Stimulated activated CD4-positive, alpha-beta T cell treated with anti-CD3 and anti-CD28 coated beads, Interleukin-2, amount 100 ng/mL, for 48 hours (primary cell): ENCODE results near the gene RAB11B.
"Not testable (repeated sequence)": the region's sequence is repeated elsewhere in the genome, so short reads cannot be mapped to it uniquely, and the experiment has no call there.

Experiments
- DNase-seq, 2 donors: peaks; one replicate each; pipeline ENCODE4 v3.0.0-alpha.2; 2020

Gene RAB11B

DNA sequence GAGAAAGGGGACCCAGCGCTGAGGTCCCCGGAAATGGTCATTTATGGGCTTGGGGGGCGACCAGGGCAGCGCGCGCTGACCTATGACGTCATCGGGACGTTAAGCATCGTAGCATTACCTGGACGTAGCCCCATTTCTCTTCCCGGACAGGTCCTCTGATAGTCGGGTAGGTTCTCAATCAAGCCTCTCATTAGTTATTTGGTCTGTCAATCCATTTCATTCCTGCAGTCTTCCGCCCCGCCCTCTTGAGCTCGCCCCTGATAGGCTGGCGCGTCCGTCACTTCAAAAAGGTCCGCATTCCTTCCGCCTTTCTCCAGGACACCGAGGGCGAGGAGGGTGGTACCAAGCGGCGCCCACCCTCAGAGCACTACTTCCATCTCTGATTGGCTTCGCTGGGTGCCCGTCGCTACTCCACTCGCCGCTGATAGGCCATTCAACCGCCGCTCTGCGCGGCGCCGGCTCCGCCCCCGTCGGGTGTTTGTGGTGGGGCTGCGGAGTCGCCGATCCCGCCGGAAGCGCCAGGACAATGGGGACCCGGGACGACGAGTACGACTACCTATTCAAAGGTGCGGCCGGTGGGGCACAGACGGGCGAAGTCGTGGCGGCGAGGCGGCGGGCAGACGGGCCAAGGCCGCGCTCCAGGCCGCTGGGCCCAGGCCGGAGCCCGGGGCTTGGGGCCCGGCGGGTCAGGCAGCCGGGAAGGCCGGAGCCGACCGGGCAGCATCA is at the start of gene RAB11B:
Gene RAB11B (plus strand): TSS at position 470 of the 726 bp plus-strand sequence. CDS start 57 bp downstream, at position 527.
- peak; percentile 96 for DNase-seq

DNA sequence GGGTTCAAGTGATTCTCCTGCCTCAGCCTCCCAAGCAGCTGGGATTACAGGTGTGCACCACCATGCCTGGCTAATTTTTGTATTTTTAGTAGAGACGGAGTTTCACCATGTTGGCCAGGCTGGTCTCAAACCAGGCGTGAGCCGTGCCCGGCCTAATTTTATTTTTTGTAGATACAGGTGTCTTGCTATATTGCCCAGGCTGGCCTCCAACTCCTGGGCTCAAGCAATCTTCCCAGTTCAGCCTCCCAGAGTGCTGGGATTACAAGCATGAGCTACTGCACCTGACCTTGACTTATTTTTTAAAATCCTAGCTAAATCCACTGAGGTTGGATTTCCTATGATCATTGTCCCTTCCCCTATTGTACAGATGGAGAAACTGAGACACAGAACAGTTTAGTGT is 48.7 kb upstream of the RAB11B start:
- not testable (repeated sequence) for DNase-seq

DNA sequence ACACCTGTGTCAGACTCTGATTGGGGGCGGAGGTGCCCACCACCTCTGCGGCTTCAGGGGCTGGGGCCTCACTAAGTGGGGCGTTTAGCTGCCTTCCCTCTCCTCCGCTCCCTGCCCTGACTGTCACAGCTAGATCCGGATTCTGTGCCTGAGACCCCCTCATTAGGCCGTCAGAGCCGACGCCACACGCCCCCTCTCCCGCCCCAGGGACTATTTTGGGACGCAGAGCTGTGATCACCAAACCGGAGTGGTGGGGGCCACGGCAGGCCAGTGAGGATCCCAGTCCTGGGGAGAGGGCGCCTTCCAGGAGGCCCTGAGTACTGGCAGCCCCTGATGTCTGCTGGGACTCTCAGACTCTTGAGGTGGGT is 47.9 kb upstream of the RAB11B start:
- no peak for DNase-seq

DNA sequence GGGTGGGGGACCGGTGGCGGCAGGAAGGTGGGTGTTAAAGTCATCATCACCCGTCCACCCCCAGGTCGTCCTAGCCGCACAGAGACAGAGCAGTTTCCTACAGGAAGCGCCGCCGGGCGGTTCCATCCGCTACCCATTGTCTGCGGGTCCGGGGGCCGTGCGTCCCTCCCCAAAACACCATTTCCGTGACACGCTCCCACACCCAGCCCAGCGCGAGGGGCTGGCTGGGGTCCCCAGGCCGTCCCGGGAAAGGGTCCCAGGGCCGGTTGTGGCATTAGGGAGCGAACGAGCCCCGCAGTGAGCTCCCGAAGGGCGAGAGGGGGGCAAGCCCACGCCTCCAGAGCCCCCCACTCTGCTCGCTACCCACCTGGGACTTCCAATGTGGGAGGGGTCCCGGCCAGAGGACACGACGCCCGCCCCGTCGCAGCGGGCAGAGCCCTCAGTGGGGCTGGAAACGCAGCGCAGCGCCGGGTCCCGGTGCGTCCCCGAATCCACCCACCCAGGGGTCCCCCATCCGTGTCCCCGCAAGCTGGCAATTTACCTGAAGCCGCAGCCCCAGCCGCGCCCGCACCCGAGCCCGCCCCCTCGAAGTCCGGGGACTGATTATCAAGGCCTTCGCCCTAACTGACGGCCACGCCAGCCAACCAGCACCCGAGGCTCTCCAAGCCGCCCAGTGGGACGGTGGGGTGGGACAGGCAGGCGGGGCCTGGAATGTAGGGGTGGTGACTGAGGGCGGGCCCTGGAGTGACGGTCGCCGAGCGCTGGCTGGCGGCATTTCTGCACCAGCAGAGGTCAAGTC is 47.3 kb upstream of the RAB11B start, which contains the start of gene KANK3:
Gene KANK3 (minus strand): TSS at position 579 of the 799 bp plus-strand sequence. CDS start 5,434 bp downstream, outside the sequence.
- DNase-seq = peak; percentile 90

DNA sequence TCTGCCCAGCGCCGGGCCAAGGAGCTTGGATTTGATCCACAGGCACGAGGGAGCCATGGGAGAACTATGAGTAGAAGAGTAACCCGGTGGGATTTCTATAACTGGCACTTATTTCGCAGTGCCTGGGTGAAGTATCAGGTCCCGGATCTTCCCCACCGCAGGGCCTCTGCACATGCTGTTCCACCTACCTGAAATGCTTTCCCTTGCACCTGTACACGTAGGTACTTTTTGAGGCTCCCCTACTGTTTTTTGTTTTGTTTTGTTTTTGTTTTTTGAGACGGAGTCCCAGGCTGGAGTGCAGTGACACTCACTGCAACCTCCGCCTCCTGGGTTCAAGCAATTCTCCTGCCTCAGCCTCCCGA is 46.7 kb upstream of the RAB11B start:
- DNase-seq = no peak

DNA sequence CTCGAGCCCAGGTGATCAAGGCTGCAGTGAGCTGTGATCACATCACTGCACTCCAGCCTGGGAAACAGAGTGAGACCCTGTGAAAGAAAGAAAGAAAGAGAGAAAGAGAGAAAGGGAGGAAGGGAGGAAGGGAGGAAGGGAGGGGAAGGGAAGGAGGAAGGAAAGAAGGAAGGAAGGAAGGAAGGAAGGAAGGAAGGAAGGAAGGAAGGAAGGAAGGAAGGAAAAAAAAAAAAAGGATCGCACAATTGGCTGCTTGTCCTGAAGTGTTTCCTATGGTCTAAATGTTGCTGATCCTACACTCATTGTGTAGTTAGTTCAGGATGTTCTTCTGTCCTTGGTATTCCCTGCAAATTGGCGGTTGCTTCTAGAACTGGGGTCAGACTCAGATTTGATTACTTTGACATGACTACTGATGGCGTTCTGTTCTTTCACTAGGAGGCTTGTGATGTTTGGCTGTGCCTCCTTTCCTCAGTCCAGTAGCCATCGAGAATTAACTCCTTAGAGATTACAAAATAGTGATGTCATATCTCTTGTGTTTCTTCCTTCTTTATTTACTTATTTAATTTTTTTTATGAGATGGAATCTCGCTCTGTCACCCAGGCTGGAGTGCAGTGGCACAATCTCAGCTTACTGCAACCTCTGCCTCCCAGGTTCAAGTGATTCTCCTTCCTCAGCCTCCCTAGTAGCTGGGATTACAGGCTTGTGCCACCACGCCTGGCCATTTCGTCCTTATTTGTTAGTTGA is 40.4 kb upstream of the RAB11B start:
- DNase-seq = not testable (repeated sequence)

DNA sequence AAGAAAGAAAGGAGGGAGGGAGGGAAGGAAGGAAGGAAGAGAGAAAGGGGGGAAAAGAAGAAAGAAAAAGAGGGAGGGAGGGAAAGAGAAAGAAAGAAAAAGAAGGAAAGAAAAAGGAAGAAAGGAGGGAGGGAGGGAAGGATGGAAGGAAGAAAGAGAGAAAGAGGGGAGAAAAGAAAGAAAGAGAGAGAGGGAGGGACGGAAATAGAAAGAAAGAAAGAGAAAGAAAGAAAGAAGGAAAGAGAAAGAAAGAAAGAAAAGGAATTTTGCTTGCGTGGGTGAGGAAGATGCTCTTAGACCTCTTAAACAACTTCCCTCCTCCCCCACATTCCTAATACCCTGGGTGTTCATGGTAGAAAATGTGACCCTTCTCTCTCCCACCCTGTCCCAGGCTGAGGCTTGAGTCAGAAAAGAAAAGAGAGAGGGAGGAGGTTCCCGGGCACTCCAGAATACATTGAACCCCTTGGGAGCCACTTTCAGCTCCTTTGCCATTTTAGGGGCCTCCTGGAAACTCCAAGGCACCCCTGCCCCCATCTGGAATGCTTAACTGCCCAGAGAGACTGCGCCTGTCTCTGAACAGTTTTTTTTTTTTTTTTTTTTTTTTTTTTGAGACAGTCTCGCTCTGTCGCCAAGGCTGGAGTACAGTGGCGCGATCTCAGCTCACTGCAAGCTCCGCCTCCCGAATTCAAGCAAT is 37.9 kb upstream of the RAB11B start:
- DNase-seq = no peak

DNA sequence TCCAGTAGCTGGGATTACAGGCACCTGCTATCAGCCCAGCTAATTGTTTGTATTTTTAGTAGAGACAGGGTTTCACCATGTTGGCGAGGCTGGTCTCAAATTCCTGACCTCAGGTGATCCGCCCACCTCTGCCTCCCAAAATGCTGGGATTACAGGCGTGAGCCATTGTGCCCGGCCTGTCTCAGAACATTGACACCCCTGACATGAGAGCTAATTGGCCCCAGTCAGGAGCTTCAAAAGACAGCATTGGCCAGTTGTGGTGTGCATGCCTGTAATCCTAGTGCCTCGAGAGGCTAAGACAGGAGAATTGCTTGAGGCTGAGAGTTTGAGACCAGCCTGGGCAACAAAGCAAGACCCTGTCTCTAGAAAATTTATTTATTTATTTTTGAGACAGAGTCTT is 37.3 kb upstream of the RAB11B start:
- not testable (repeated sequence) for DNase-seq

DNA sequence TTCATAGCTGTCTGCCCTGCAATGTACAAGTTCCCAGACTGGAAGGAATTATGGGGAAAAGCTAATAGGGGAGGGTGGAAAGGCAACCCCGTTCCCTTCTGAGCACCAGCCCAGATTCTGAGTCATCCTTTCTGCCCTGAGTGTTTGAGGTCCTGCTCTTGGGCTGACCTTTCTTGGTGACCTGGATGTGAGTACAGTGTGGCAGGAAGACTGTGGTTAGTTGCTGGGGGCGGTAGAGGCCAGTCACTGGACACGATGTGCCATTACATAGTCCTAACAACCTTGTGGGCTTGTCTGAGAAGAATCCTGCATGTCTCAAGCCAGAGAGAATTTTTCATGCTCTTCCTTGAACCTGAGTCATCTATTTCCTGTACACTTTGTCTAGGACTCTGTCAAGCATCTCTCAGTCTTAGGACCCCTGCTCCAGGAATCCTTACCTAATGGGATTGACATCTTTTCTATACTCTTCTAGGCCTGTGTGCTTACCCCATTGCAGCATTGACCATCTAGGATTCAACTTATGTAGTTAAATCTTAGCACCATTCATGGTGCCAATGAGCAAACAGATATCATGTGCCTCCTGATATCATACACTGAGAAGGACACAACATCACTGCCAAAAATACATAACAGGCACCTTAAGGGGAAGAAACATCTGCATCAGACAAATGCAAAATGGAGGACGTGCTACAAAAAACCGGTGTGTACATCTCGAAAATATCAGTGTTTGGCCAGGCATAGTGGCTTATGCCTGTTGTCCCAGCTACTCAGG is 34.3 kb upstream of the RAB11B start:
- DNase-seq = no peak

DNA sequence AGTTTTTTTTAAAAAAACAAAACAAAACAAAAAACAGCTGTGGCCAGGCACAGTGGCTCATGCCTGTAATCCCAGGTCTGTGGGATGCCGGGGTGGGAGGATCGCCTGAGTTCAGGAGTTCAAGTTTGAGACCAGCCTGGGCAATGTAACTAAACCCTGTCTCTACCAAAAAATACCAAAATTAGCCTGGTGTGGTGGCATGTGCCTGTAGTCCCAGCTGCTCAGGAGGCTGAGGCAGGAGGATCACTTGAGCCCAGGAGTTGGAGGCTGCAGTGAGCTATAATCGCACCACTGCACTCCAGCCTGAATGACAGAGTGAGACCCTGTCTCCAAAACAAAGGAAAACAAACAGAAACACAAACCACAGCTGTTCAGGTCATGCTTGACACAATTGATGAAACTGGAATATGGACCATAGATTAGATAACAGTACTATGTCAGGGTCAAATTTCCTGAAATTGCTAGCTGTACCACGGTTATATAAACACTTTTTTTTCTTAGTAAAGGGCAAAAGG is 33.1 kb upstream of the RAB11B start:
- DNase-seq = no peak

DNA sequence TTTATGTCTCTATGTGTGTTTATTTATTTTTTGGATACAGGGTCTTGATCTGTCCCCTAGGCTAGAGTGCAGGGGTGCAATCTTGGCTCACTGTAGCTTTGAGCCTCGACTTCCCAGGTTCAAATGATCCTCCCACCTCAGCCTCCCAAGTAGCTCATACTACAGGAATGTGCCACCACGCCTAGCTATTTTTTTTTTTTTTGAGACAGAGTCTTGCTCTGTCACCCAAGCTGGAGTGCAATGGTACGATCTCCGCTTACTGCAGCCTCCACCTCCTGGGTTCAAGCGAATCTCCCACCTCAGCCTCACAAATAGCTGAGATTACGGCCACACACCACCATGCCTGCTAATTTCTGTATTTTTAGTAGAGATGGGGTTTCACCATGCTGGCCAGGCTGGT is 31.2 kb upstream of the RAB11B start:
- DNase-seq = no peak

DNA sequence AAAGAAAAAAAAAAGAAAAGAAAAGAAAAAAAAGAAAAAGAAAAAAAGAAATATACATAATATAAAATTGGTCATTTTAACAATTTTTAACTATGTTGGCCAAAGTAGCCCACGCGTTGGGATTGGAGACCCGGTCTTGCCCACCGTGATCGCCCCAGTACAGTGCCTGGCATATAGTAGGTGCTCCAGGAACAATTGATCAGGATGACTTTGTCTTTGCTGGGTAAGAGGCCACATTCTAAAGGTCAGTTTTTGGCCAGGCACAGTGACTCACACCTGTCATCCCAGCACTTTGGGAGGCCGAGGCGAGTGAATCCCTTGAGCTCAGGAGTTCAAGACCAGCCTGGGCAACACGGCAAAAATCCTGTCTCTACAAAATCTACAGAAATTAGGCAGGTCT is 30.0 kb upstream of the RAB11B start:
- no peak for DNase-seq

DNA sequence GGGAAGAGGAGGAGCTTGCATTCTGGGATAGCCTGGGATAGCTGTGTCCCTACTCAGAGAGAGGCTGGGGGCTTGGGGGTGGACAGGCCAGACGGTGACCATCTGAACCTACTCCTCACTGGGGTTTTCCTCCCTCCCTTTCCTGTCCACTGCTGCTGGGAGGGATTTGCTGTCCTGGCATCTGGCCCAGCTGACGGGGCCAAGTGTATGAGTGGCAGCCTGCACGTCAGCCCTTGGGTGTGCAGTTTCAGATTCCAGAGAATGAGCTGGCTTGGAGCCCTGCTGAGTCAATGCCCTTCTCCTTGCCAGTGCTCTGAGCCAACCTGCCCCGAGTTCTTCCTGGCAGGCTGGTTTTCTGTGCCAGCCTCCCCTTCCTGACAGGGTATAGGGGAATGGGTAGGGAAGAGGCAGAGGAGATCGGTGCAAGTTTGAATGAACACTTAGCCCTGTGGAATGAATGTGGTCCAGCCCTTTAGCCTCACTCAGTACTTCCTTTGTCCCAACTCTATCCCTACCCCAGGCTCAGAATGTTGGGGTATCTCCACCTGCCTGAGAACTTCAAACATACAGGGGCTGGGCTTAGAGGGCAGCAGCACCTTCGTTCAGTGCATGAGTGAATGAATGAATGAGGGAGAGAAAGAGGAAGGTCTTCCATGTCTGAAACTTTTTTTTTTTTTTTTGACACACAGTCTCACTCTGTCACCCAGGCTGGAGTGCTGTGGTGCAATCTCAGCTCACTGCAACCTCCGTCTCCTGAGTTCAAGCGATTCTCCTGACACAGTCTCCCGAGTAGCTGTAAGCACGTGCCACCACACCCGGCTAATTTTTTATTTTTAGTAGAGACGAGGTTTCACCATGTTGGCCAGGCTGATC is 28.0 kb upstream of the RAB11B start:
- no peak for DNase-seq

DNA sequence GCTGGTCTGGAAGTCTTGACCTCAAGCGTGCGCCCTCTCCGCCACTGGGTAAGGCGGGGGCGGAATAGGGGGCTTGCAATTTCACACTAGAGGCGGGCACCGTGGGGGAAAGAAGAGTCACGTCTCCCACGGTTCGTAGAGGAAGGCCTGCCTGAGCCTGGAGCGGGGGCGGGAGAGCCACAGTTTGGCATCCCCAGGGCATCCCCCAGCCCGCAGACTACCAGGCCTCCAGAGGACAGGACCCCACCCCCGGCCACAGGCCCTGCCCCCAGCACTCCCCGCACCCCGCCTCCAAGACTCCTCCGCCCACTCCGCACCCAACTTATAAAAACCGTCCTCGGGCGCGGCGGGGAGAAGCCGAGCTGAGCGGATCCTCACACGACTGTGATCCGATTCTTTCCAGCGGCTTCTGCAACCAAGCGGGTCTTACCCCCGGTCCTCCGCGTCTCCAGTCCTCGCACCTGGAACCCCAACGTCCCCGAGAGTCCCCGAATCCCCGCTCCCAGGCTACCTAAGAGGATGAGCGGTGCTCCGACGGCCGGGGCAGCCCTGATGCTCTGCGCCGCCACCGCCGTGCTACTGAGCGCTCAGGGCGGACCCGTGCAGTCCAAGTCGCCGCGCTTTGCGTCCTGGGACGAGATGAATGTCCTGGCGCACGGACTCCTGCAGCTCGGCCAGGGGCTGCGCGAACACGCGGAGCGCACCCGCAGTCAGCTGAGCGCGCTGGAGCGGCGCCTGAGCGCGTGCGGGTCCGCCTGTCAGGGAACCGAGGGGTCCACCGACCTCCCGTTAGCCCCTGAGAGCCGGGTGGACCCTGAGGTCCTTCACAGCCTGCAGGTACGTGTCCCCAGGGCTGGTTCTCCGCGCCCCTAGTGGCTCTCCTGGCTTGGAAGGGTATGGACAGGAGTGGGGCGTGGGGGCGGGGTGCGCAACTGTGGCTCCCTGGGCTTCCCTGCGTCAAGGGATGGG is 26.1 kb upstream of the RAB11B start, which contains the start of gene ANGPTL4:
Gene ANGPTL4 (plus strand): TSS at position 353 of the 969 bp plus-strand sequence. CDS start 167 bp downstream, at position 520.
- peak; percentile 36 to 64 for DNase-seq

DNA sequence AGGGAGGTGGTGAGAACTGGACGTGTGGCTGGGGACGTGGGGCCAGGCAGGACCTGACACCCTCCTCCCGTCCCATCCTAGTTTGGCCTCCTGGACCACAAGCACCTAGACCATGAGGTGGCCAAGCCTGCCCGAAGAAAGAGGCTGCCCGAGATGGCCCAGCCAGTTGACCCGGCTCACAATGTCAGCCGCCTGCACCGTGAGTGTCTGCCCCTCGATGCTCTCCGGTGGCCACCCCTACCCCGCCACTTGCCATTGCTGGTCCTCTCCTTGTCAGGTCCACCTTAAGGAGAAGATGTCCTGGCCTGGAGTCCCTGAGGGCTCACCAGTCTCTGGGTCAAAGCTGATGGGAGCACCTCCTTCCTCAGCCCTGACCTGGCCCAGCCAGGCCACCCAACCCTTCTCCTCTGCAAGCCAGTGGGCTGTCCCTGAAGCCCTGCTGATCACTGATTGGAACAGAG is 24.0 kb upstream of the RAB11B start:
- DNase-seq = no peak

DNA sequence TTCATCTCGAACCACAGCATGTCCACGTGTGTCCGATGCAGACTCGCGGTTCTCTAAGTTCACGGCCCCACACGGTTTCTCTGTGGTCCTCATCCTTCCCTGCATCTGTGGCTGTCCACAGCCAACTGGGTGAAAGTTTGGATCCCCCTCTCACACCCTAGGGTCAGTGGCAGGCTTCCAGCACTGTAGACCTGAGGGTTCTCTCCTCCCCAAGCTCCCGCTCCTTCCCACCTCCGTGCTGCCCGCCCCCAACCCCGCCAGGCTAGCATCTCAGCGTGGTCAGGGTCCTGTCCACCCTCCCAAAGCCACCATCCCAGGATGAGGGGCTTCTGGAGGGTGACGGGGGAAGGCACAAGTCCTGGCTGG is 23.2 kb upstream of the RAB11B start:
- no peak for DNase-seq

DNA sequence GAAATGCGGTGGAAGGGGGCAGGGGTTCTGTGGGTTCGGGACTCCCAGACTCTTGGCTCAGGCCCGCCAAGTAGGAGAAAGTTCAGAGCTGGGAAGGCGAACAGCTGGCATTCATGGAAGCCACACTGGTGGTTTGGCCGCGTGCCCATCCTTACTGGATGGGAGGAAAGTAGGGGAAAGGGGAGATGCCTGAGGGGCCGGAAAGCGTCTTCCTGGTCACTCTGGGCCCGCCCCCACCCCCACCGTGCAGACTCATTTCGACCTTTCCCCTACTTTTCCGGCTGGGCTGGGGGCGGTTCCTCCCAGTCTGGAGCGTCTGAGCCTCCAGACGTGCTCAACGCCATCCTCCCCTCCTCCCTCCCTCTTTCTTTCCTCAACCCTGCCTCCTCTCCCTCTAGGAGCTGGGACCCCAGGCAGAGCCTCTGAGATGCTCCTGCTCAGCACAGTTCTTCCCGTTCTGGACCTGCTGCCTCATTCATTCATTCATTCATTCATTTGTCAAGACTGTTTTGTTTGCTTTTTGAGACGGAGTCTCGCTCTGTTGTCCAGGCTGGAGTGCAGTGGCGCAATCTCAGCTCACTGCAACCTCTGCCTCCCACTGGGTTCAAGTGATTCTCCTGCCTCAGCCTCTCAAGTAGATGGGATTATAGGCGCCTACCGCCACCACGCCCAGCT is 22.7 kb upstream of the RAB11B start:
- DNase-seq = no peak

DNA sequence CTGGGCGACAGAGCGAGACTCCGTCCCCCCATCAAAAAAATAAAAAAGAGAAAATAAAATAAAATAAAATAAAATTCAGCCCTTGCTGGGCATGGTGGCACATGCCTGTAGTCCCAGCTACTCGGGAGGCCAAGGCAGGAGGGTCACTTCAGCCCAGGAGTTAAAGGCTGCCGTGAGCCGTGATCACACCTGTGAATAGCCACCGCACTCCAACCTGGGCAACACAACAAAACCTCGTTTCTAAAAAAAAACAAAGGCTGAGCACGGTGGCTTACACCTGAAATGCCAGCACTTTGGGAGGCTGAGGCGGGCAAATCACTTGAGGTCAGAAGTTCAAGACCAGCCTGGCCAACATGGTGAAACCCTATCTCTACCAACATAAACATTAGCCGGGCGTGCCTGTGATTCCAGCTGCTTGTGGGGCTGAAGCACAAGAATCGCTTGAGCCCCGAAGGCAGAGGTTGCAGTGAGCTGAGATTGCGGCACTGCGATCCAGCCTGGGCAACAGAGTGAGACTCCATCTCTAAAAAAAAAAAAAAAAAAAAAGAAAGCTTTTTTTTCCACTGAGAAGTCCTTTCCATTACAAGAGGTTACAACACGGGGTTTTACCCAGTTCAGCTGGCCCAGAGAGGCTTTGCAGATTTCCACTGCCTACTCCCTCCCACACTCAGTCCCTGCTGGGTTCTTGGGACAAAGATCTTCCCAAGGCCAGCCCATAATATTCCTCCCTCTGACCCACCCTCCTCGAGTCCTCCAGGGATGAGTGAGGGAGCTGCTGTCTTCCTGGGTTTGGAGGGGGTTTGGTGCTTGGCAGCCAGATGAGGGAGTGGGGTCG is 19.8 kb upstream of the RAB11B start:
- DNase-seq = no peak
